Mesodermal cell (in vitro differentiated cells): ENCODE results near the gene GPHA2.

ENCODE experiments used
- H3K27ac ChIP-seq: 2 replicates; pipeline ENCODE4 v1.7.0; 2013; ENCODE audit warnings: mild to moderate bottlenecking, low read depth, low read length, moderate library complexity; ENCODE audit not compliant: severe bottlenecking
- H3K36me3 ChIP-seq: 2 replicates; pipeline ENCODE4 v1.7.1; 2013; ENCODE audit warnings: mild to moderate bottlenecking, low read length, moderate library complexity; ENCODE audit not compliant: control insufficient read depth, insufficient read depth
- H3K4me1 ChIP-seq: one replicate; pipeline ENCODE4 v1.7.1; 2013; ENCODE audit warnings: mild to moderate bottlenecking, low read length; ENCODE audit not compliant: insufficient read depth, control insufficient read depth, poor library complexity, severe bottlenecking
- H3K4me3 ChIP-seq: 2 replicates; pipeline ENCODE4 v1.7.0; 2013; ENCODE audit warnings: low read length, control low read depth, mild to moderate bottlenecking; ENCODE audit not compliant: insufficient read depth, poor library complexity, severe bottlenecking; ENCODE audit errors: extremely low read depth
- H3K9me3 ChIP-seq: 2 replicates; pipeline ENCODE4 v1.7.1; 2013; ENCODE audit warnings: mild to moderate bottlenecking, low read length, moderate library complexity; ENCODE audit not compliant: control insufficient read depth
- WGBS, 2 experiments: methylation state at CpG; one replicate each; pipeline ENCODE4 v1.1.5; 2013; ENCODE audit warnings: missing lambda C conversion rate in 2 of 2; ENCODE audit not compliant: insufficient coverage in 2 of 2; 5-methylcytosine and 5-hydroxymethylcytosine counted together

The GPHA2 gene

DNA sequence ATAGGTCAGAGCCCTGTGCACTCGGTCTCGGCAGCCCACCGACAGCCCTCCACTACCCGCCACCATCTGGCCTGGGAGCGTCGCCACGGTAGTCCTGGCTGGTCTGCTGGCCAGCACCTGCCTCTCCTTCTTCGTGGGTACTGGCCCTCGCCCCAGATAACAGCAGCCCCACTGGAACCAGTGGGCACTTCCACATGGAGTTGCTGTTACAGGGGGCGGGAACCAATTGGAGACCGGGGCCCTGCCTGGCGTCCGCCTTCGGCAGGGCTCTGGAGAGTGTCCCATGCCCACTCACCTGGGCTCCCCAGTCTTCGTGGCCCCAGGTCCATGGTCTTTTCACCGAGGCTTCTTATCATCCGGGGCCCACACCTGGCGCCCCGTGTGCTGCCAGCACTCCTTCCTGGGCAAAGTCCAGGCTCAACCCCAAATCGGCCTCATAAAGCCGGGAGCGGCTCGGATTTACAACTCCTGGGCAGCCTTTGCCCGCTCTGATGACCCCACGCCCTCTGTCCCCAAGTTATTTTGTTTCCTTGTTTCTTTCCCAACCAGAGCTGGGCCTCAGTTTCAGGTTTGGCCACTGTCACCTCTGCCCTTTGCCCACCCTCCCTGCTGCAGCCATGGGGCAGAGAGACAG is 44.4 kb downstream of the GPHA2 start:
- peaks cover 25% of the 10 kb centered on the region for H3K4me1 ChIP-seq
- no peak overlapping the region for H3K27ac ChIP-seq
- WGBS, 2 experiments, result 93 to 95% methylated on average over 19 to 25 of the region's 25 CpGs
- peaks cover 7% of the 10 kb centered on the region for H3K36me3 ChIP-seq
- H3K9me3 ChIP-seq, result no peaks in the 10 kb centered on the region
- H3K4me3 ChIP-seq, result no peak overlapping the region

- H3K27ac ChIP-seq, result no peak overlapping the region
- peaks cover 30% of the 10 kb centered on the region for H3K4me1 ChIP-seq
- peaks cover 3% of the 10 kb centered on the region for H3K36me3 ChIP-seq
- H3K9me3 ChIP-seq, result no peaks in the 10 kb centered on the region
- WGBS, 2 experiments, result 89 to 92% methylated on average over 7 of the region's 7 CpGs
- H3K4me3 ChIP-seq, result no peak overlapping the region
Measured at GRCh38 chr11:64890522-64890939, 45.2 kb downstream of the GPHA2 start.

DNA sequence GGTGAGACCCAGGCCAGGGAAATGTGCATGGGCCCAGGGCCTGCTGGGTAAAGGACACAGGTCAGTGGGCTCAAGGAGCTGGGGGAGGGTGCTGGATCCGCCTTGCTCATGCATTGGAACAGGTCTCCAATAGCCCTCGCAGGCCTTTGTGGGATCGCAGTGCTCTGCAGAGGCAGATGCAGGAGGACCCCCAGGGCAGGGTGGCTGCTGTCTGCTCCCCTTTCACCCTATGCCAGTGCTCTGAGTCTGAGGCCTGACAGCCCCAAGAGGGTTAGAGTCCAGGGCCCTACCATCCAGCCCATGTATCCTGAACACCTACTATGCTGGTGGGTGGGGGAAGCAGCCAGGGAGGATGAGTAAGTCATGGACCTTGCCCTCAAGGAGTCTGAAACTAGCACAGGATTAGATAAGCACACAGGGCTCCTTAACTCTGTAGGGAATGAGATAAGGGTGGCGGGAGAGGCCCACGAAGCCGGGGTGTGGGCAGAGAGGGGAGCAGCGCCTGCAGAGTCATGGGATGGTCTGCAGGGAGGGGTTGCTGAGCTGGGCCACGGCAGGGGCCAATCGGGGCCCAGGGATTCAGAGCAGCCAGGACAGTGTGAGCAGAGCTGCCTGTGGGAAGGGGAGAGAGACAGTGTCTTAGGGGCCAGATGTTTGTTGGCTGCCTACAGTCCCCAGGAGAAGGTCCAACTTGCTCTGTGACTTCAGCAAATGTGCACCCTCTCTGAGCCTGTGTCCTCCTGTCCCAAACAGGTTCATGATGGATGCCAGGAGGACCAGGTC is 46.8 kb downstream of the GPHA2 start:
- 73 to 74% methylated on average over 6 to 9 of the region's 9 CpGs for WGBS, 2 experiments
- Histone ChIP-seq H3K36me3 (no peaks in the 10 kb centered on the region), H3K4me1 (peaks cover 33% of the 10 kb centered on the region), H3K27ac (peak overlapping the region; percentile 41), H3K9me3 (no peaks in the 10 kb centered on the region), H3K4me3 (no peak overlapping the region)

DNA sequence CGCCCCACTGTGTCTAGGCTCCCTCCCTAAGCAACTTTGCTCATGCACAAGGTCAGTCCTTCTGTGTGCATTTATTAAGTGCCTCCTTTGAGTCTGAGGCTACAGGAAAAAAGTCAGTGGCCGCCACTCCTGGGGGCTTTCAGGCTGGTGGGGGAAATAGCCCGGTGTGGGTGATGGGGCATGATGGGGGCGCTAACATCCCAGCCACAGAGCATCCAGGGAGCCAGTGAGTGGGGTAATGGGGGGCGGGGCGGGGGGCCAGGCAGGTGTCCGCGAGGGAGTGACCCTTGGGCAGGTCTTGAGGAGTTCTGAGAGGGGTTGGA is 47.3 kb downstream of the GPHA2 start:
- Histone ChIP-seq H3K9me3 (no peaks in the 10 kb centered on the region), H3K4me3 (no peak overlapping the region), H3K4me1 (peaks cover 33% of the 10 kb centered on the region), H3K36me3 (no peaks in the 10 kb centered on the region), H3K27ac (no peak overlapping the region)
- 80 to 86% methylated on average over 7 to 8 of the region's 8 CpGs for whole genome bisulfite sequencing, 2 experiments

DNA sequence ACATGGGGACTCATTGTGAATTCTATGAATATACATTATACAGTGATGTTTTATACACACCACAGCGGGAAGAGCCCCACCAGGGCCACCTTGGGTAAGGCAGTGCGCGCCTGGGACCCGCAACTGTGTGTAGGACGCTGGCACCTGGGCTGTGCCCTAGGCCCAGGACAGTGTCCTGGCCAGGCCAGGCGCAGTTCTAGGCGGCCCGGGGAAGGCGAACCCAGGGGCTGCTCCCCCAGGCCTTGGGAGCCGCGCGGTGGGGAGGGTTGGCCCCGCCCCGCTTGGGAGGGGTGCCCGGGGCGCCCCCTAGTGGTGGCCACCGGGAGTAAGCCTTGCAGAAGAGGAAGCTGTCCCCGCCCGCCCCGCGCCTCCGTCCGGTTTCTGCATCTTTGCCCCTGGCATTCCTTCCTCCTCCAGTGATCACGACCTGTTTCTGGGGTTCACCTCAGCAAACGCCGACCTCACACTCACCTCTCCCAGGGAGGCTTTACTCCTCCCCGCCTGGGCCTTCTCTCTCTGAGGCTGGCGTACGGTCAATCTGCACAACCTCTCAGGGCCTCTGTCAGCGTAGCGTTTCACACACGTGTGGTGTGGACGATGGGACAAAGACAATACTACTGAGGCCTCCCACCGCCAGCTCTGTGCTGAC is 47.8 kb downstream of the GPHA2 start:
- H3K27ac ChIP-seq, result peak overlapping the region; percentile 10
- WGBS, 2 experiments, result 27 to 31% methylated on average over 20 to 34 of the region's 34 CpGs
- H3K9me3 ChIP-seq, result no peaks in the 10 kb centered on the region
- no peak overlapping the region for H3K4me3 ChIP-seq
- no peaks in the 10 kb centered on the region for H3K36me3 ChIP-seq
- peaks cover 33% of the 10 kb centered on the region for H3K4me1 ChIP-seq

DNA sequence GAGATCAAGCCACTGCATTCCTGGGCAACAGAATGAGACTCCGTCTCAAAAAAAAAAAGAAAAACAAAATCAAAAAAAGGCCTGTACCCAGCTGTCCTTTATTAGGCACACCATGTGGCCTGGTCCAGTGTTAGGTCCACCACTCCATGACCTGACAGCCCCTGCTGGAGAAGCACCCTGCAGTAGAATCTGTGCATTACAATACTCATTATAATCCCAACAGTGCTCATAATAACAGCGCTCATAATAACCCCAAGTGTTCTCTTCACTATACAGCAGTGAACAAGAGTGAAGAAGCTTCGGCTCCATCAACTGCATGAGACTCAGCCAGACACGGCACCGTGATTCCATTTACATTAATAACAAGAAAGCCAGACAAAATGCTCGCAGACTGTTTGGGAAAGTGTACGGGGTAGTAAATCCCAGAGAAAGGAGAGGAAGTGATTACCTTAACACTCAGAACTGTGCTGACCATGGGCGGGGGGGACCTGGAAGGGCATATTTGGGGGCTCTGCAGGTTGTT is 48.4 kb downstream of the GPHA2 start:
- no peaks in the 10 kb centered on the region for H3K9me3 ChIP-seq
- H3K4me3 ChIP-seq, result no peak overlapping the region
- H3K27ac ChIP-seq, result peak overlapping the region; percentile 10
- H3K4me1 ChIP-seq, result peaks cover 33% of the 10 kb centered on the region
- no peaks in the 10 kb centered on the region for H3K36me3 ChIP-seq
- 93 to 100% methylated on average over 2 to 3 of the region's 8 CpGs for WGBS, 2 experiments

GRCh38 chr11:64885367-64886286 is 50.1 kb downstream of the GPHA2 start:
- WGBS, 2 experiments, result 88 to 92% methylated on average over 12 of the region's 15 CpGs
- H3K9me3 ChIP-seq, result no peaks in the 10 kb centered on the region
- H3K36me3 ChIP-seq, result no peaks in the 10 kb centered on the region
- H3K27ac ChIP-seq, result peak overlapping the region; percentile 41
- H3K4me1 ChIP-seq, result peaks cover 36% of the 10 kb centered on the region
- no peak overlapping the region for H3K4me3 ChIP-seq
